ENCODE results near the gene EXOSC9. TPM values are rescaled to one million over a fixed set of nuclear protein-coding genes. Genes with fewer than 3 reads are reported as not detected.
A peak's percentile ranks its signal among the peaks of the same experiment; 100 is the strongest.

The EXOSC9 gene
- total RNA-seq, 1 donor from 2014 or later: 25.1 TPM

DNA sequence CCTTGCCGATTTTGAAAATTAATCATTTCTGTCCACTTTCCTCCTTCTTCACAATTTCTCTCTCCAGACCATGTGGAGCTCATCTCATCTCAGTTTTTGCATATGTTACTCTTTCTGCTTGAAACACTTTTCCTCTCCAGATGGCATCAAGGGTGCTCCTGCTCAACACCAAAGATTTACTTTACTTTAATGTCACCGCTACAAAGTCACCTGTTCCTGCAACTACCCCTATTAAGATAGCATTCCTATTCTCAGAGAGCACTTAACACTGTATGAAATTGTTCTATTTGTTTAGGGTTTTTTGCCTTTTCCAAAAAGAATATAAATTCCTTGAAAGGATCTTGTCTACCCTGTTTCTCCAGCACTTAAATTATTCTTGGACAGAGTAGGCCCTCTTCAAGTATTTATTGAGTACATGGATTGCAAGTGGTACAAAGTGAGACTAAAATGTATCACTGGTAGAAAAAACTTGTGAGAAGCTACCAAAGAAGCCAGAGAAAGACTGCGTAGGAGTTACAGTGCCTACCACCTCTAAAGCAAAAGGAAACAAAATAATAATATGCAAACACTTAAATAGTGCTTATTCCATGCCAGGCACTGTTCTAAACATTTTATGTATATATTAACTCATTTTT lies 1.1 kb upstream of the EXOSC9 start:
- peaks cover 8 to 17% (median 15%) of the 10 kb centered on the region in 3 donors for H3K36me3 ChIP-seq (ENCODE audit: control insufficient read depth in 3 of 3, insufficient read depth in 3 of 3, low read length in 3 of 3)
- no peak overlapping the region for H3K9ac ChIP-seq (ENCODE audit: low read depth in 1 of 3, low read length in 3 of 3)
- no peak overlapping the region for H3K4me3 ChIP-seq (ENCODE audit: low read length in 3 of 3)
- peaks cover 4 to 11% (median 7%) of the 10 kb centered on the region in 3 donors for H3K4me1 ChIP-seq (ENCODE audit: control insufficient read depth in 3 of 3, insufficient read depth in 3 of 3, low read length in 3 of 3)
- no peaks in the 10 kb centered on the region for H3K27me3 ChIP-seq (ENCODE audit: control insufficient read depth in 3 of 3, insufficient read depth in 3 of 3, low read length in 3 of 3)
- H3K27ac ChIP-seq (ENCODE audit: low read depth, low read length): no peak overlapping the region
- no peaks in the 10 kb centered on the region for H3K9me3 ChIP-seq (ENCODE audit: control insufficient read depth in 3 of 3, low read length in 3 of 3)

DNA sequence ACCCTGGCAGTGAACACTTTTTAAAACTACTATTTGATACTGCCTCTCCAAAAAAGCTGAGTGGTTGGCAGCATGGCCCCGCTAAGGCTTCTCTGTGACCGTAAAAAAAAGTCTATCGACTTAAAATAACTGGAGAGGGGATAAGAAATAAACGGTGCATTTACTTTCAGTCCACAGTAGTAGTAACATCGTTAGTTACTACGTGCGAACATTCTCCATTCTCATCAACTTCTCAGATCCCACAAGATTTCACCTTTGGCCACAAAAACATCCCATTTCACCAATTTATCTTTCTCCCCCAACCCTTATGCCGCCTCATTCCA lies 524 bp upstream of the EXOSC9 start:
- H3K9ac ChIP-seq (ENCODE audit: low read depth in 1 of 3, low read length in 3 of 3): peak overlapping the region; percentile 78 to 91 (median 79)
- H3K9me3 ChIP-seq (ENCODE audit: control insufficient read depth in 3 of 3, low read length in 3 of 3): no peaks in the 10 kb centered on the region
- peak overlapping the region; percentile 84 for H3K27ac ChIP-seq (ENCODE audit: low read depth, low read length)
- peaks cover 4 to 11% (median 7%) of the 10 kb centered on the region in 3 donors for H3K4me1 ChIP-seq (ENCODE audit: control insufficient read depth in 3 of 3, insufficient read depth in 3 of 3, low read length in 3 of 3)
- peak overlapping the region; percentile 86 to 98 (median 88) for H3K4me3 ChIP-seq (ENCODE audit: low read length in 3 of 3)
- peaks cover 8 to 21% (median 17%) of the 10 kb centered on the region in 3 donors for H3K36me3 ChIP-seq (ENCODE audit: control insufficient read depth in 3 of 3, insufficient read depth in 3 of 3, low read length in 3 of 3)
- H3K27me3 ChIP-seq (ENCODE audit: control insufficient read depth in 3 of 3, insufficient read depth in 3 of 3, low read length in 3 of 3): no peaks in the 10 kb centered on the region

DNA sequence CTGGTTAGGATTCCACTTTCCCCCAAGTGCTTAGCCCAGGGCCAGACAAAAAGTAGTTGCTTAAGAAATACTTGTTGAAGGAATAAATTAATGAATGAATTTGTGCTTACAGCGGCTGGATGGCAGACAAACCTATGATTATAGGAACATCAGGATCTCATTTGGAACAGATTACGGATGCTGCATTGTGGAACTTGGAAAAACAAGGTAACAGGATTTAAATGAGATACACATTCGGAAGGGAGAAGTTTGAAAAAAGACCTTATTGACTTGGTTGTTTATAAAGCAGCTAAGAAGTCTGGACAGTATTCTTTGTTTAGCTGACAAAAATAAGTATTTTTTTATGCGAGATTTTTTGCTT lies 572 bp downstream of the EXOSC9 start:
- peaks cover 8 to 29% (median 17%) of the 10 kb centered on the region in 3 donors for H3K36me3 ChIP-seq (ENCODE audit: control insufficient read depth in 3 of 3, insufficient read depth in 3 of 3, low read length in 3 of 3)
- no peaks in the 10 kb centered on the region for H3K27me3 ChIP-seq (ENCODE audit: control insufficient read depth in 3 of 3, insufficient read depth in 3 of 3, low read length in 3 of 3)
- no peaks in the 10 kb centered on the region for H3K9me3 ChIP-seq (ENCODE audit: control insufficient read depth in 3 of 3, low read length in 3 of 3)
- H3K27ac ChIP-seq (ENCODE audit: low read depth, low read length): peak overlapping the region; percentile 84
- H3K4me3 ChIP-seq (ENCODE audit: low read length in 3 of 3): peak overlapping the region; percentile 86 to 98 (median 88)
- H3K9ac ChIP-seq (ENCODE audit: low read depth in 1 of 3, low read length in 3 of 3): peak overlapping the region; percentile 78 to 91 (median 79)
- H3K4me1 ChIP-seq (ENCODE audit: control insufficient read depth in 3 of 3, insufficient read depth in 3 of 3, low read length in 3 of 3): peaks cover 4 to 11% (median 7%) of the 10 kb centered on the region in 3 donors

DNA sequence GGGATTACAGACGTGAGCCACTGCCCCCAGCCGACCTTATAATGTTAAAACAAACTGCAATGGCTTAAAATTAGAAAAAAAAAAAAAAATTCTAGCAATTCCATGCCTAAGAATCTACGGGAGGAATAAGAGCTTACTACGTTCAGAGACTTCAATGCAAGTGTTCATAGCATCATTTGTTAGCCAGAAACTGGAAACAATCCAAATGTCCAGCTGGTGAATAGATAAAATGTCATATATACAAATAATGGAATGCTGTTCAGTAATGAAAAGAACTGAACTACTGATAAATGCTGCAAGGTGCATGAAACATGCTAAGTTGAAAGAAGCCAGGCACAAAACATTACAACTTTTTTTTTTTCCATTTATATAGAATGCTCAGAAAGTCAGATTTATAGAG lies 5.3 kb downstream of the EXOSC9 start:
- H3K36me3 ChIP-seq (ENCODE audit: control insufficient read depth in 3 of 3, insufficient read depth in 3 of 3, low read length in 3 of 3): peaks cover 10 to 58% (median 43%) of the 10 kb centered on the region in 3 donors
- no peaks in the 10 kb centered on the region for H3K9me3 ChIP-seq (ENCODE audit: control insufficient read depth in 3 of 3, low read length in 3 of 3)
- H3K4me1 ChIP-seq (ENCODE audit: control insufficient read depth in 3 of 3, insufficient read depth in 3 of 3, low read length in 3 of 3): peaks cover 0 to 8% (median 7%) of the 10 kb centered on the region in 3 donors
- no peak overlapping the region for H3K9ac ChIP-seq (ENCODE audit: low read depth in 1 of 3, low read length in 3 of 3)
- no peak overlapping the region for H3K27ac ChIP-seq (ENCODE audit: low read depth, low read length)
- no peaks in the 10 kb centered on the region for H3K27me3 ChIP-seq (ENCODE audit: control insufficient read depth in 3 of 3, insufficient read depth in 3 of 3, low read length in 3 of 3)
- no peak overlapping the region for H3K4me3 ChIP-seq (ENCODE audit: low read length in 3 of 3)

DNA sequence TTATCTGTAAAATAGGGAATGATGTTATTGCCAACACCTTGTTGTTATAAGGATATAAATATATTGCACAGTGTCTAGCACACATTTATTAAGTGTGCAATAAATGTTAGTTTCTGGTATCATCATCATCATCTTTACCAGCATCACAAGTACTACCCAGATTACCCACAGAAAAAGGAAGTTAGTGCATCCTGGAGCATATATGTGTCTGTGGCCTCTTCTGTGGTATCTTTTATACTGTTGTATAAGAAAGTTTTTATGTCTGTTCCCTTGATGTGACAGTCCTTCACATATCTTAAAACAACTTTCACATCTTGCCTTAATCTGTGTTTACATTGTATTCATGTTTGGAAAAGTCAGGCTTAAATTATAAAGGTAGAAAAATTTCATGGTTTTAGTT lies 10.0 kb downstream of the EXOSC9 start:
- Histone ChIP-seq H3K27me3 (ENCODE audit: control insufficient read depth in 3 of 3, insufficient read depth in 3 of 3, low read length in 3 of 3) (no peaks in the 10 kb centered on the region), H3K9ac (ENCODE audit: low read depth in 1 of 3, low read length in 3 of 3) (no peak overlapping the region), H3K27ac (ENCODE audit: low read depth, low read length) (no peak overlapping the region), H3K4me1 (ENCODE audit: control insufficient read depth in 3 of 3, insufficient read depth in 3 of 3, low read length in 3 of 3) (no peaks in the 10 kb centered on the region), H3K36me3 (ENCODE audit: control insufficient read depth in 3 of 3, insufficient read depth in 3 of 3, low read length in 3 of 3) (peaks cover 8 to 68% (median 68%) of the 10 kb centered on the region in 3 donors), H3K4me3 (ENCODE audit: low read length in 3 of 3) (no peak overlapping the region), H3K9me3 (ENCODE audit: control insufficient read depth in 3 of 3, low read length in 3 of 3) (no peaks in the 10 kb centered on the region)

DNA sequence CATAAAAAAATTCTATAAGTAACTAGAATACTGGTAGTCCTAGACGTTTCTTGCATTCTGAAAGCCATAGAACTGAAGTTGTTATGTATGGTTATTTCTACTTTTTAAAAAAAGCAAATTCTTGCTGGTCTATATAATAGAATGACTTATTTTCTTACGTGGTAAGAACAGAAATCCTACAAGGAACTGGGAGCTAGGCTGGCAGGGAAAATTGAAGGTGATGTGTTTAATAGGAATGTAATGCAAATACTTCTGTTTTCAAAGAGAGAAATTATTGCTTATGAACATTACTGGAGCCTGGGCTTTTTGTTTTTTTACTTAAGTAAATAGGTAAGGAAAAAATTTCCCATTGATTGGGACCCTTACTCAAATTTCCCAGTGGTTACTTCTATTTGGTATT lies 13.6 kb downstream of the EXOSC9 start:
- no peak overlapping the region for H3K9ac ChIP-seq (ENCODE audit: low read depth in 1 of 3, low read length in 3 of 3)
- no peaks in the 10 kb centered on the region for H3K4me1 ChIP-seq (ENCODE audit: control insufficient read depth in 3 of 3, insufficient read depth in 3 of 3, low read length in 3 of 3)
- no peaks in the 10 kb centered on the region for H3K27me3 ChIP-seq (ENCODE audit: control insufficient read depth in 3 of 3, insufficient read depth in 3 of 3, low read length in 3 of 3)
- H3K4me3 ChIP-seq (ENCODE audit: low read length in 3 of 3): no peak overlapping the region
- peaks cover 6 to 68% (median 58%) of the 10 kb centered on the region in 3 donors for H3K36me3 ChIP-seq (ENCODE audit: control insufficient read depth in 3 of 3, insufficient read depth in 3 of 3, low read length in 3 of 3)
- H3K27ac ChIP-seq (ENCODE audit: low read depth, low read length): no peak overlapping the region
- no peaks in the 10 kb centered on the region for H3K9me3 ChIP-seq (ENCODE audit: control insufficient read depth in 3 of 3, low read length in 3 of 3)

DNA sequence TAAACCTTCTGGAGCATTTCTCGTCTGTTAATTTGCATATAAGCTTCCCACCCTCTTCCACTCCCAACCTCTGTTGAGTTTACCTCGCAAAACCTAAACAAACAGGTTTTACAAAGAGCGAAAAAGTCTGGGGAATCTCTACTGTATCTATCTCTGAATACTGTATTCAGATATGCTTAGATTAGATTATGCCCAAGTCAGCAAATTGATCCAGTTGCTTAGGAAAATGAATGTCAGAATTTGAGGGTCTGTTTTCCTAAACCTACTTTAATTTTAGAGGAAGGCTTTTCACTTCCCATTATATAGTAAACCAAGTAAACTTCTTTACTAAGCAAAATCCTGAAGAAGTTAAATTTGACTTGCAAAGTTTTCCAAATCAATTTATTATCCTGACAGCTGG lies 15.9 kb downstream of the EXOSC9 start:
- no peaks in the 10 kb centered on the region for H3K27me3 ChIP-seq (ENCODE audit: control insufficient read depth in 3 of 3, insufficient read depth in 3 of 3, low read length in 3 of 3)
- no peak overlapping the region for H3K9ac ChIP-seq (ENCODE audit: low read depth in 1 of 3, low read length in 3 of 3)
- H3K4me3 ChIP-seq (ENCODE audit: low read length in 3 of 3): no peak overlapping the region
- H3K9me3 ChIP-seq (ENCODE audit: control insufficient read depth in 3 of 3, low read length in 3 of 3): no peaks in the 10 kb centered on the region
- peaks cover 3 to 53% (median 43%) of the 10 kb centered on the region in 3 donors for H3K36me3 ChIP-seq (ENCODE audit: control insufficient read depth in 3 of 3, insufficient read depth in 3 of 3, low read length in 3 of 3)
- H3K4me1 ChIP-seq (ENCODE audit: control insufficient read depth in 3 of 3, insufficient read depth in 3 of 3, low read length in 3 of 3): no peaks in the 10 kb centered on the region
- no peak overlapping the region for H3K27ac ChIP-seq (ENCODE audit: low read depth, low read length)

DNA sequence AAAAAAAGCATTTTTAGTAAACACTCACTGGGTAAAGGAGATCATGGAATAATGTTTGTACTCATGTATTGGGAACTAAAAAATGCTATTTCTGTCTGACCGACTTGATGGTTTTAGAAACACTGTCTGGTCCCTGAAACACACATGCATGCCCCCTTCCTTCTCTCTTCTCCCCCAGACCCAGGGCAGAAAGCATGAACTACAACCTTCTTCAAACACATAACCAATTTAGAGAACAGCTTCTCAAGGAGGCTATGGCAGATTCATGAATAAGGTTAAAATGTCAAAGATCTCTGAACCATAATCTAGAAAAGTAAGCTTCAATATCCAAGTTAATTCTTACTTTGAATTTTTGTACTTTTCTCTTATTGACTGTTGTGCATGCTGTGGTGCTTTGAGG lies 16.6 kb downstream of the EXOSC9 start:
- Histone ChIP-seq H3K9ac (ENCODE audit: low read depth in 1 of 3, low read length in 3 of 3) (no peak overlapping the region), H3K36me3 (ENCODE audit: control insufficient read depth in 3 of 3, insufficient read depth in 3 of 3, low read length in 3 of 3) (peaks cover 2 to 47% (median 39%) of the 10 kb centered on the region in 3 donors), H3K4me3 (ENCODE audit: low read length in 3 of 3) (no peak overlapping the region), H3K4me1 (ENCODE audit: control insufficient read depth in 3 of 3, insufficient read depth in 3 of 3, low read length in 3 of 3) (no peaks in the 10 kb centered on the region), H3K27me3 (ENCODE audit: control insufficient read depth in 3 of 3, insufficient read depth in 3 of 3, low read length in 3 of 3) (no peaks in the 10 kb centered on the region), H3K9me3 (ENCODE audit: control insufficient read depth in 3 of 3, low read length in 3 of 3) (no peaks in the 10 kb centered on the region), H3K27ac (ENCODE audit: low read depth, low read length) (no peak overlapping the region)

DNA sequence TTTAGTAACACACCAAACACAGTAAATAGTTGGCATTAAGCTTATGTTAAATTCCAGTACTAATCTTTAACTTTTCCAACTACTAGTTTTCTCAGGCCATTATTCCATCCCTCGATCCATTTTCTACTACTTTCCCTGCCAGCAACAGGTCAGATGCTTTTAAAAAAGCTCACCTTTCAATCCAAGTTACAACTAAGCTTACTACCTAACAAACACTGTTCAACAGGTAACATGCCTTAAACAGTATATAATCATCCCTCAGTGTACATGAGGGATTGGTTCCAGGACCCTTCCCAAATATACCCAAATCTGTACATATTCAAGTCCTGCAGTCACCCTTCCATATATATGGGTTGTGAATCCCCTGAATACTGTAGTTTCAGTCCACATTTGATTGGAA lies 17.1 kb downstream of the EXOSC9 start:
- Histone ChIP-seq H3K27ac (ENCODE audit: low read depth, low read length) (no peak overlapping the region), H3K9me3 (ENCODE audit: control insufficient read depth in 3 of 3, low read length in 3 of 3) (no peaks in the 10 kb centered on the region), H3K9ac (ENCODE audit: low read depth in 1 of 3, low read length in 3 of 3) (no peak overlapping the region), H3K27me3 (ENCODE audit: control insufficient read depth in 3 of 3, insufficient read depth in 3 of 3, low read length in 3 of 3) (no peaks in the 10 kb centered on the region), H3K36me3 (ENCODE audit: control insufficient read depth in 3 of 3, insufficient read depth in 3 of 3, low read length in 3 of 3) (peaks cover 2 to 42% (median 34%) of the 10 kb centered on the region in 3 donors), H3K4me3 (ENCODE audit: low read length in 3 of 3) (no peak overlapping the region), H3K4me1 (ENCODE audit: control insufficient read depth in 3 of 3, insufficient read depth in 3 of 3, low read length in 3 of 3) (peaks cover 3% of the 10 kb centered on the region in 3 donors)

DNA sequence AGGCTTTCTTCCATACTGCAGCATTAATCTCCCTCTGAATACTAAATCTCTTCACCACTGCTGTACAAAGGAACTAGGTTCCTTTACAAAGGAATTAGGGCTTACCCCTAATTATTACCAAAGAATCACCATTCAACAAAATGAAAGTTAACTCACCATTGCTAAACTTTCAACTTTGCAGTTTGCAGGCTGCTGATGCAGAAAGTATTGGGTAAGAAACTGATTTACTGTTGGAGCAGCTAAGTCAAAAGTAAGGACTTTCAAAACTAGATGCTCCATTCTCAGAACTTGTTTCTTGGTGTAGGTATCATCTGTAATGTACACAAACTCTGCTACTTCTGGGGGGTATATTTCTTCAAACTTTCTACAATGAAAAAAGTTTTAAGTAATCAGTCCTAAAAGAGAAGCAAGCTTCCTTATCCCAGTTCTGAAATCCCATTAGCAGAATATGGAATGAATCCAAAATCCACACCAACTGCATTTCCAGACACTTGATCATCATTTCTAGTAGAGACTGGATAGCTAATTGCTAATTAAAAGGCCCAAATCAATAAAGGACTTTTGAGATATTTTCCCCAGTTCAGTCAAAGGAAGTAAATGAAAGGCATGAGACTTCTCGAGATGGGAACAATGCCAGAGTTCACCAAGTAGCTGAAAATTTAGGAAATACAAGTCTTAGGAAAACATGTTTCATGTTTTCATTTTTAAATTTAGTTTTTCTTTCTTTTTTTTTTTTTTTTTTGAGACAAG lies 18.3 kb downstream of the EXOSC9 start:
- no peaks in the 10 kb centered on the region for H3K27me3 ChIP-seq (ENCODE audit: control insufficient read depth in 3 of 3, insufficient read depth in 3 of 3, low read length in 3 of 3)
- H3K27ac ChIP-seq (ENCODE audit: low read depth, low read length): no peak overlapping the region
- no peaks in the 10 kb centered on the region for H3K9me3 ChIP-seq (ENCODE audit: control insufficient read depth in 3 of 3, low read length in 3 of 3)
- peaks cover 5 to 10% (median 8%) of the 10 kb centered on the region in 3 donors for H3K4me1 ChIP-seq (ENCODE audit: control insufficient read depth in 3 of 3, insufficient read depth in 3 of 3, low read length in 3 of 3)
- peaks cover 0 to 32% (median 26%) of the 10 kb centered on the region in 3 donors for H3K36me3 ChIP-seq (ENCODE audit: control insufficient read depth in 3 of 3, insufficient read depth in 3 of 3, low read length in 3 of 3)
- H3K4me3 ChIP-seq (ENCODE audit: low read length in 3 of 3): no peak overlapping the region
- no peak overlapping the region for H3K9ac ChIP-seq (ENCODE audit: low read depth in 1 of 3, low read length in 3 of 3)
